Stromal cell of bone marrow (primary cell): ENCODE measurements around the gene PERM1.
"Not testable (repeated sequence)": the region's sequence is repeated elsewhere in the genome, so short reads cannot be mapped to it uniquely, and the experiment has no call there.

Experiments
- DNase-seq: peaks from one replicate; pipeline ENCODE4 v3.0.0-alpha.2; 2012; ENCODE audit warnings: low read depth

Gene PERM1

GRCh38 chr1:998995-999724, 17.3 kb upstream of the PERM1 start:
- DNase-seq: no peak

GRCh38 chr1:998745-998994, 16.8 kb upstream of the PERM1 start:
- DNase-seq: no peak

- DNase-seq: no peak
Observed at GRCh38 chr1:997993-998744, 16.3 kb upstream of the PERM1 start.

GRCh38 chr1:997713-997992, 15.8 kb upstream of the PERM1 start:
- DNase-seq: no peak

- DNase-seq: no peak
Observed at GRCh38 chr1:996851-997712, 15.2 kb upstream of the PERM1 start.

DNA sequence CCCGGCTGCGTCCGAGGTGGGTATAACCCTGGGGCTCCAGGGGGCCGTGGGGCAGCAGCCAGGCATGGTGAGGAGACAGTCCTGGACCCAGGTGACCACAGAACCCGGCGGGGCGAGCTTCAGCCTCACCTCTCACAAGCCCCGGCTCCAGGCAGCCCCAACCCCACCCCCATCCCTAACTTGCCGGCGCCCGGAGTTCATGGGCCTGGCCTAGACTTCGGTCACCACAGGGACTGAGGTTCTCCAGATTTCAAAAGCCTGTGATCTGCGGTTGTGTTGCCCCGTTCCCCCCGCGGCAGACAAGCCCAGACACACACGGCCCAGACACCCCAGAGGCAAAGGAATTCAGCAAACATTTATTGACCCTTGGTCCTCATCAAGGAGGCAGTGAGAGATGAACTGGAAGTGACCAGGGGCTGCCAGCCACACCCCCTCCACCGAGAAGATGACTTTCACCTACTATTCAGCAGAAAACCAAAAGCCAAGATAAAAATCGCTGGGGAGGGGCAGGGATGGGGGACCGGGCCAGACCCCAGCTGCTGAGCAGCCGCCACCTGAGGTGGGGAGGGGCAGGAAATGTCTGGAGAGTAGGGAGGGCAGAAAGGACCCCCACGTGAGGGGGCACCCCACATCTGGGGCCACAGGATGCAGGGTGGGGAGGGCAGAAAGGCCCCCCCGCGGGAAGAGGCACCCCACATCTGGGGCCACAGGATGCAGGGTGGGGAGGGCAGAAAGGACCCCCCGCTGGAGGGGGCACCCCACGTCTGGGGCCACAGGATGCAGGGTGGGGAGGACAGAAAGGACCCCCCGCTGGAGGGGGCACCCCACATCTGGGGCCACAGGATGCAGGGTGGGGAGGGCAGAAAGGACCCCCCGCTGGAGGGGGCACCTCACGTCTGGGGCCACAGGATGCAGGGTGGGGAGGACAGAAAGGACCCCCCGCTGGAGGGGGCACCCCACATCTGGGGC, 14.1 kb upstream of the PERM1 start:
- DNase-seq: no peak

DNA sequence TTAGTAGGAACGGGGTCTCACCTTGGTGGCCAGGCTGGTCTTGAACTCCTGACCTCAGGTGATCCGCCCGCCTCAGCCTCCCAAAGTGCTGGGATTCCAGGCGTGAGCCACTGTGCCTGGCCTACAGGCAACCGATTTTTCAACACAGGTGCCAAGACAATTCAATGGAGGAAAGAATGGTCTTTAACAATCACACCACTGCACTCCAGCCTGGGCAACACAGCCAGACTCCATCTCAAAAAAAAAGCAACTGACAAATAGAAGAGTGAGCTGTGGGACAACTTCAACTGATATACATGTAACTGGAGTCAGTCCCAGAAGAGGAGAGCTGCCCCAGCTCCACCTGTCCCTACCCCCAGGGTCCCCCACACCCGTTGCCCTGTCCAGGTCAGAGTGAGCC, 12.7 kb upstream of the PERM1 start:
- DNase-seq: not testable (repeated sequence)

GRCh38 chr1:993379-993995, 11.6 kb upstream of the PERM1 start:
- DNase-seq: no peak

- no peak for DNase-seq
Observed at GRCh38 chr1:992362-992761, 10.5 kb upstream of the PERM1 start.

- no peak for DNase-seq
Observed at GRCh38 chr1:991895-992294, 10.0 kb upstream of the PERM1 start.

DNA sequence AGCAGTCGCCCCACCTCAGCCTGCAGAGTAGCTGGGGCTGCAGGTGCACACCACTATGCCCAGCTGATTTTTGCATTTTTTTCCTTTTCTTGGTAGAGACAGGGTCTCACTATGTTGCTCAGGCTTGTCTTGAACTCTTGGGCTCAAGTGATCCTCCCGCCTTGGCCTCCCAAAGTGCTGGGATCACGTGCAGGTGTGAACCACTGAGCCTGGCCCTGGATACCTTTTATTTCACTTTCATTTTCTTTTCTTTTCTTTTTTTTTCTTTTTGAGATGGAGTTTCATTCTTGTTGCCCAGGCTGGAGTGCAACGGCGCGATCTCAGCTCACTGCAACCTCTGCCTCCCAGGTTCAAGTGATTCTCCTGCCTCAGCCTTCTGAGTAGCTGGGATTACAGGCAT, 9.4 kb upstream of the PERM1 start:
- DNase-seq: not testable (repeated sequence)

GRCh38 chr1:988061-988460, 6.2 kb upstream of the PERM1 start:
- not testable (repeated sequence) for DNase-seq

- DNase-seq: no peak
Observed at GRCh38 chr1:985126-985525, 3.2 kb upstream of the PERM1 start.

- no peak for DNase-seq
Observed at GRCh38 chr1:984476-984814, 2.6 kb upstream of the PERM1 start.

DNA sequence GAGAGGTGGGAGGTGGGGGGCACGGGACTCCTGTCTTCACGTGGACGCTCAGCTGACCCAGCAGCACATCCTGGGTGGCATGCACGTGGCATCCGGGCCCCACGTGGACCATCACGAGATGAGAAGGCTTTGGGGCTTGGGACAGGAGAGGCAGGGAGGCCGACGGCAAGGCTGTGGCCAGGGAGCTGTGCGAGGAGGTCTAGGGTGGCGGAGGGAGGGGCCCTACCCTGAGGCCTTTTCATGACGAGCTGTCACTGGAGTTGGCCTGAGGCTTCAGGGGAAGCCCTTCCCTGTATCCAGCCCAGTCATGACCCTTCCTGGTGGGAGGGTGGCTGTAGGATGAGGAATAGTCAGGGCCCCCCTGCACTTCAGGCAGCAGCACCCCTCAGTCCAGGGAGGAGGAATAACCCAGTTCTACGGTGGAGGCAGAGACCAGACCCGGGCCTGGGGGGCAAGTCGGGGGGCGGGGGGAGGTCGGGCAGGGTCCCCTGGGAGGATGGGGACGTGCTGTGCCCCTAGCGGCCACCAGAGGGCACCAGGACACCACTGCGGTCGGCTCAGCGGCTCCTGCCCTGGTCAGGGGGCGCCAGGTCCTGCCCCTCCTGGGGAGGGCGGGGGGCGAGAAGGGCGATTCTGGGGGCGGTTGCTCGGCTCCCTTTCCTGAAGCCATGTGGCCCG, 2.0 kb upstream of the PERM1 start:
- no peak for DNase-seq

- no peak for DNase-seq
Observed at GRCh38 chr1:982765-983436, 1.0 kb upstream of the PERM1 start.

DNA sequence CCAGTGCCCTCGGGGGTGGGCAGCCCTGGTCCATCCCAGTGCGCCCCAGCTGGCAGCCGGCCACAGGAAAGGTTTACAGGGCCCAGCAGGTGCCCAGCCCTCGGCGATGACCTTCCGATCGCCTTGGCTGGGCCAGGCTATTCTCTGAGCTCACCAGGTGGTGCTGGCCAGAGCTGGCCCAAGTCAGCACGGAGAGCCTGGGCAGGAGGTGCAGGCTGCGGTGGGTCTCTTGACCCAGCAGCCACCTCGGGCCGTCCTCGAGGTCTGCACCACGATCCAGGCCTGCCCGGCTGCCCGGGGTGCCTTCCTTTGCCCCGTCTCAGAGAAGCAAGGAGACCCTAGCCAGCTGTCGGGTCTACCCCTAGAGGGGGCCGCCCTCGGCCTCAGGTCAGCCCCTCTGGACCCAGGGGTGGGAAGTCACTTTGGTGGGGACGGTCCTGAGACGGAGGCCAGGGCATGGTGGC, 370 bp downstream of the PERM1 start:
- DNase-seq: no peak

DNA sequence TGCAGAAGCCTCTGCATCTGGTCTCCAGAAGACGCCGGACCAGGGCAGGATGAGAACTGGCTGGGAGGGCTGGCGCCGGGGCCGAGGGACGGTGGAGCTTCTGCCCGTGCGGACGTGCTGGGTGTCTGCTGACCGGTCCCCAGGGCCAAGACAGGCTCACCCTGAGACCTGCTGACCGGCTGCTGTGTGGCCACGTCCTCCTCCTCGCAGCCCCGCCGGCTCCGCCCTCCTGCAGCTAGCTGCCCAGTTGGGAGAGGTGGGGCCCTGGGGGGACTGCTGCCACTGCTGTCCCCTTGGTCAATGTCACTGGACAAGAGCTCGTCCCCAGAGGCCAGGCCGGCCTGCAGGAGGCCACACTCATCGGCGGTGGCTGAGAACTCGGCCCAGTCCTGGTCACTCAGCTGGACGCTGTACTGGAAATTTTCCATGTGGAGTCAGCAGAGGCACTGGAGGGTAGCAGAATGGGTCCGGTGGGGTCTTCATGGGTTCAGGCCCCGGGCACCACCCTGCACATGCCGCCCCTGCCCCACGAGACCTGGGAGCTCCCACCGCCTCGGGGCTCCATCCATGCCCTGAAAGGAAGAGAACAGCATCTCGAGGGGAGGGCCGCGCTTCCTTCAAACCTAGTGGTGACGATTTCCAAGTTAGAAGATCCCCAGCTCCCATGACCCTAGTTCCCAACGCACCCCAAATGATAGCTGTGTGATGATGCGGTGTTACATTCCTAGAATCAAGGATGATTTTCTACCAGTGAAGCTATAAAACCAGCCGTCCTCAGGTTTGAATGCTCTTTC, 1.1 kb downstream of the PERM1 start:
- DNase-seq: no peak

GRCh38 chr1:980137-980571, 1.7 kb downstream of the PERM1 start:
- DNase-seq: no peak

- DNase-seq: no peak
Observed at GRCh38 chr1:979744-980072, 2.2 kb downstream of the PERM1 start.
